Fibroblast of villous mesenchyme (primary cell): ENCODE data around the gene ART4. TPM values are rescaled to one million over a fixed set of nuclear protein-coding genes. Genes with fewer than 3 reads are reported as not detected.
A peak's percentile ranks its signal among the peaks of the same experiment; 100 is the strongest.

ENCODE experiments used
- DNase-seq: peaks from one replicate; pipeline ENCODE4 v3.0.0-alpha.2; 2010; ENCODE audit warnings: low read depth
- H3K4me3 ChIP-seq: 2 replicates; pipeline ENCODE4 v1.5.1; 2011; ENCODE audit warnings: low read depth, mild to moderate bottlenecking, low read length
- CTCF ChIP-seq: IDR thresholded peaks from 2 replicates; pipeline ENCODE4 v1.5.1; 2012; ENCODE audit warnings: low read depth, mild to moderate bottlenecking, low read length; ENCODE audit not compliant: insufficient read depth
- total RNA-seq: library from RNA; depleted of rRNA; stranded (reverse); fragments of >200 nt; gene quantifications from 2 replicates; pipeline ENCODE4 v1.2.3, GENCODE V29; 2012

Gene ART4
- total RNA-seq, 1 donor, result under 0.01 TPM

- H3K4me3 ChIP-seq, result no peak overlapping the region
- no peak for TF ChIP-seq CTCF
- DNase-seq, result no peak
Observed at GRCh38 chr12:14785568-14785967, 57.8 kb downstream of the ART4 start.

DNA sequence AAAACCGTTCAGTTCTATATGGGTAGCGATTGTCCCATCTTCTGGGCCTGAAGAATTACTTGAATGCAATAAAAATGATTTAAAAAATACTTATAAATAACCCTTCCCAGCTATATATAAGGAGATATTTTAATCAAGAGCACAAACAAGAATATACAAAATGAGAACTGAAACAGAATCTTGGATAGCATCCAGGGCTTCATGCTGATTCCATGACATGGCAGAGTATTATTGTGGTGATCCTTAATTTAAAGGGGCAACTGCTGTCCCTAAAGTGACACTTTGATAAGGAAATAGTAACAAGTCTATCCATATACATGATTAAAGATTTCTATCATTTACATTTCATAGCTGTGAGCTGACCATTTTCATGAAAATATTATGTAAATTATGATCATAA is 58.9 kb downstream of the ART4 start:
- DNase-seq, result no peak
- no peak for TF ChIP-seq CTCF
- no peak overlapping the region for H3K4me3 ChIP-seq

GRCh38 chr12:14782756-14783155 is 60.6 kb downstream of the ART4 start:
- no peak for DNase-seq
- TF ChIP-seq CTCF, result no peak
- no peak overlapping the region for H3K4me3 ChIP-seq

GRCh38 chr12:14781563-14781962 is 61.8 kb downstream of the ART4 start:
- peak; percentile 57 for DNase-seq
- TF ChIP-seq CTCF, result no peak
- no peak overlapping the region for H3K4me3 ChIP-seq

GRCh38 chr12:14780859-14781258 is 62.5 kb downstream of the ART4 start:
- no peak overlapping the region for H3K4me3 ChIP-seq
- DNase-seq, result no peak
- TF ChIP-seq CTCF, result no peak

DNA sequence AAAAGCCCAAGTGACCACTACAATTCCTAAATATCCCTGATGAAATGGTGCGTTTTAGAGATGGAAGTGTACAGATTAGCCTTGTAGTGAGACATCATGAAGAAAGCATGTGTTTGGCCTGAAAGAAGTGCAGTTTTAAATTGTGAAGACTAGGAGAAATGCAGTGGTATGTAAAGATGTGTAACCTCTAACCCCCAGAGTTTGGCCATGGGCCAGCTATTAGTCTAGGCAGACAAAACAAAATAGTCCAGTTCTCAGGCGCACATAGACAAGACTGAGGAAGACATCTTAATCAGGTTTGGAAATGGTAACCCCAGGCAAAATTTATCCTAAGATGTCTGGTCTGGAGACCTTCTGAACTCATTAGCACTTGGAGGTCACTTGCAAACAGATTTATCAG is 63.5 kb downstream of the ART4 start:
- H3K4me3 ChIP-seq, result no peak overlapping the region
- no peak for TF ChIP-seq CTCF
- DNase-seq, result peak; percentile 36

DNA sequence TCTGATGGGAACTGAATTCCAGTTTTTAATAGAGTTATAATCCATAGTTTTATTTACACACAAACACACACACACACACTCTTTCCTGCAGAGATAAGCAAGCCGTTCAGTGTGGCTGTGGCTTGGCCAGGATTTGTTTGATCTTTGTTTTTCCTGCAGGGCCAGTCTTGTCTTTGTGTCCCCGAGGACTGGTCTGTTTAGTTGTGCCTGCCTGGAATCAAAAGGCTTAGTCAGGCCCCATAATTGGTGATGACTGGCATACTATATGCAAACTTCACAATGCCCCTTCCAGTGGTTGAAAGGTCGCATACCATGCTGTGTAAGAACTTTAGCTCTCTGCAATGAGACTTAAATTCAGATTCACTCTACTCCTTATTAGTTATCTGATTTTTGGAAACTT is 66.1 kb downstream of the ART4 start:
- TF ChIP-seq CTCF, result no peak
- no peak overlapping the region for H3K4me3 ChIP-seq
- no peak for DNase-seq
